Measurements from ENCODE around the gene TLR3.

GRCh38 chr4:186020106-186020792 is 48.7 kb upstream of the TLR3 start:
- TF ChIP-seq CTCF (IDR thresholded peaks at IDR 0.05), result no peak
- no peak for TF ChIP-seq POLR2AphosphoS5 (IDR thresholded peaks at IDR 0.05)
- TF ChIP-seq EP300 (IDR thresholded peaks at IDR 0.05), result no peak
